ENCODE measurements around the gene TRIM26.

Gene TRIM26

DNA sequence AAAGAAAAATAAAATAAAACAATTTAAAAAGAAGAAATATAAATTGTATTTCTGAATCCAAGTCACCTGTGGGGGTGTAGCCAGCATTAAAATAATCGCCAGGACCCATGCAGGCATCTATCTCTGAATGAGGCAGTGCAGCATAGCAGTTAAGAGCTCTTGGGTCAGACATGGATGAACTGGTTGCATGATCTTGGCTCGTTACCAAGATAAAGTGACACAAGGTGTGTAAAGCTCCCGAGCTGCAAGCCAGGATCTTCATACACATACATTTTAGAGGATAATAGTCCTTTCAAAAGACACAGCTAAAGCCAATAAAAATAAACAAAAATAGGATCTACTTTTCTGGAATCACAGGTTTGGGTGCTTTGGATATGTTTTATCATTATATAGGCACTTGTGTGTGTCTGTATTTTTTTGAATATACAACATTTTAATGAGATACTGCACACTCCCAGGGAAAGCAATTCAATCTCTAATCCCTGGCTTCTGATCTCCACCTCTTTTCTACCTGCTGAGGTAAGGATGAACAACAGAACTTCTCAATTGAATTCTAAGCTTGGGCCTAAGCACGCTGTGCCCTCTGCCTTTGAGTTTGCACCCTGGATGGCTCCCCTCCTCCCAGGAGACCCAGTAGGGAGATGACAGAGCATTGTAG lies 61.1 kb downstream of the TRIM26 start:
- Histone ChIP-seq H3K27ac (no peak overlapping the region), H3K4me3 (ENCODE audit: low read depth, low read length) (no peak overlapping the region), H3K36me3 (replicated peaks) (no peaks in the 10 kb centered on the region), H3K27me3 (replicated peaks) (no peaks in the 10 kb centered on the region)
- in situ Hi-C loops (cut with HindIII; ENCODE audit: low pct_ligation_motif_present, low sequenced_read_pairs) = no loop called here
- DNase-seq = no peak
- TF ChIP-seq, protein P1, sequence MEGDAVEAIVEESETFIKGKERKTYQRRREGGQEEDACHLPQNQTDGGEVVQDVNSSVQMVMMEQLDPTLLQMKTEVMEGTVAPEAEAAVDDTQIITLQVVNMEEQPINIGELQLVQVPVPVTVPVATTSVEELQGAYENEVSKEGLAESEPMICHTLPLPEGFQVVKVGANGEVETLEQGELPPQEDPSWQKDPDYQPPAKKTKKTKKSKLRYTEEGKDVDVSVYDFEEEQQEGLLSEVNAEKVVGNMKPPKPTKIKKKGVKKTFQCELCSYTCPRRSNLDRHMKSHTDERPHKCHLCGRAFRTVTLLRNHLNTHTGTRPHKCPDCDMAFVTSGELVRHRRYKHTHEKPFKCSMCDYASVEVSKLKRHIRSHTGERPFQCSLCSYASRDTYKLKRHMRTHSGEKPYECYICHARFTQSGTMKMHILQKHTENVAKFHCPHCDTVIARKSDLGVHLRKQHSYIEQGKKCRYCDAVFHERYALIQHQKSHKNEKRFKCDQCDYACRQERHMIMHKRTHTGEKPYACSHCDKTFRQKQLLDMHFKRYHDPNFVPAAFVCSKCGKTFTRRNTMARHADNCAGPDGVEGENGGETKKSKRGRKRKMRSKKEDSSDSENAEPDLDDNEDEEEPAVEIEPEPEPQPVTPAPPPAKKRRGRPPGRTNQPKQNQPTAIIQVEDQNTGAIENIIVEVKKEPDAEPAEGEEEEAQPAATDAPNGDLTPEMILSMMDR (IDR thresholded peaks at IDR 0.05; ENCODE audit: low read depth, low read length, missing control alignments) = no peak

DNA sequence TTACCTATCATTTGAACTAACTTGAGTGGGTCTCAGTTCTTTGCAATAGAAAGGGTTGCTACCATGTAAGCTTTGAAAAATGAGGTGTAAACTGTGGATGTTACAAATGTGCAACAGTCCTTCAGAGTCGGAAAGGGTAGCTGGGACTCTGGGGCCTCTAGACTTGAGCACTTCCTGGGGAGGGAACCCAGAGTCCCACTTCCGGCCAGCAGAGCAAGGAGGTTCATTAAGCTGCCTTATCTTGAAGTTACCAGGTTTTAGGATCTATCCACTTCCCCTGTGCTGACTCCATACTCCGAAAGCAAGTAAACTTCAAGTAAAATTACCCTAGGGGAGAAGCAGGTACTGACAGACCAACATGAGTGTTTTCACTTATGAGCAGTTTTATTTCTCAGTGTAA lies 61.6 kb downstream of the TRIM26 start:
- no peaks in the 10 kb centered on the region for H3K27me3 ChIP-seq (replicated peaks)
- in situ Hi-C loops (cut with HindIII; ENCODE audit: low pct_ligation_motif_present, low sequenced_read_pairs) = no loop called here
- H3K36me3 ChIP-seq (replicated peaks) = no peaks in the 10 kb centered on the region
- H3K4me3 ChIP-seq (ENCODE audit: low read depth, low read length) = no peak overlapping the region
- no peak overlapping the region for H3K27ac ChIP-seq
- TF ChIP-seq, protein P1 (IDR thresholded peaks at IDR 0.05; ENCODE audit: low read depth, low read length, missing control alignments) = no peak
- DNase-seq = no peak

DNA sequence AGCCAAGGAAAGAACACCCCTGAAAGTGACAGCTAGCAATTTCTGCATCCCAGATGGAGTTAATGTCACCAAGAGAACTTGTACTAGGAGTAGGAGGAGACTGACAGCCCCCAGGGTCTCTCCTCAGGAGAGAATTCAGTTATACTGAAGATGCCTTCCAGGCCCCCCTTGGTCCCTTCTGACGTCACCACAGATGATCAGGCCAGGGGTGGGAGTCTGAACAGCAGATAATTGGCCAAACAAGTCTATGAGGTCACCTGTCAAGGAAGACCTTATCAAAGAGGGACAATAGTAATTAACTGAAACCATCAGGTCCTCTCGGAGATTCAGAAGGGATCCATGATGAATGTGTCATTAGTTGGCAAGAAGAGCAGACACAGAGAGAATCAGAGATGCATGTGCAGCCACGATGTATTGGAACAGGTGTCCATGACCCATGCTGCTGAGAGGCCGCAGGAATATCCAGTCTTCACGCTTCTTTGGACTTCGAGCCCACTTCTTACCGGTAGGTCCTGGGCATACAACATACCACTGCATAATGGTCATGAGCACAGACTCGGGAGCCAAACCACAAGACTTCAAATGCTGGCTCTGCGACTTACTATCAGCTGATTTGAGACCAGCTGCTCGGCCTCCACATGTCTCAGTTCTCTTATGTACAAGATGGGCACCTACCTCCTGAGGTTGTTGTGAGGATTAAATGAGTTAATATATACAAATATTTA lies 62.4 kb downstream of the TRIM26 start:
- Histone ChIP-seq H3K27ac (no peak overlapping the region), H3K36me3 (replicated peaks) (no peaks in the 10 kb centered on the region), H3K4me3 (ENCODE audit: low read depth, low read length) (no peak overlapping the region), H3K27me3 (replicated peaks) (no peaks in the 10 kb centered on the region)
- TF ChIP-seq, protein P1 (IDR thresholded peaks at IDR 0.05; ENCODE audit: low read depth, low read length, missing control alignments) = no peak
- in situ Hi-C loops (cut with HindIII; ENCODE audit: low pct_ligation_motif_present, low sequenced_read_pairs) = no loop called here
- DNase-seq = no peak

DNA sequence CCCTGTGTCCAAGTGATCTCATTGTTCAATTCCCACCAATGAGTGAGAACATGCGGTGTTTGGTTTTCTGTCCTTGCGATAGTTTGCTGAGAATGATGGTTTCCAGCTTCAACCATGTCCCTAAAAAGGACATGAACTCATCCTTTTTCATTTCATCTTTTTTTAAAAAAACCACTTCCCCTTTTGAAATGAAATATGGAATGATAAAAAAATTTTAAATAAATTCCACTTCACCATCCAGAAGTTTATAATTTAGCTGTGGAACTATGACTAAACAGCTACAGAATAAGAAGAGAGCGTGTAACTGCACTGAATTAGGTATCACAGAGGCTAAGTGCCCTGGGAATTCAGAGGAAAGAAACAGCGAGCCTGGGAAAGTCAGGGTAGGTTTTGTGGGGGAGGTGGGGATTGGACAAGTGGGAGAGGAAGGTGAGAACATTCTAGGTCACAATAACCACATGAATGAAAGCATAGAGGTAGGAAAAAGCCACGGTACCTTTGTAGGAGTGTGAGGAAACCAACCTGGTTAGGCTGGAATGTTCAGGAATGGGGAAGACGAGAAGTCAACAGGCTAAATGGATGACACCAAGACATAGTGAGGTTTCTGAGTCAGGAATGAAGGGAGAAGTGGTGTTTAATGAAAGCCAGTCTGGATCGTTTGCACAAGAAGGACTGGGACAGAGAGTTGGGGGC lies 63.2 kb downstream of the TRIM26 start:
- TF ChIP-seq, protein P1 (IDR thresholded peaks at IDR 0.05; ENCODE audit: low read depth, low read length, missing control alignments) = no peak
- Histone ChIP-seq H3K36me3 (replicated peaks) (no peaks in the 10 kb centered on the region), H3K27me3 (replicated peaks) (no peaks in the 10 kb centered on the region), H3K27ac (no peak overlapping the region), H3K4me3 (ENCODE audit: low read depth, low read length) (no peak overlapping the region)
- DNase-seq = no peak
- in situ Hi-C loops (cut with HindIII; ENCODE audit: low pct_ligation_motif_present, low sequenced_read_pairs) = no loop called here

DNA sequence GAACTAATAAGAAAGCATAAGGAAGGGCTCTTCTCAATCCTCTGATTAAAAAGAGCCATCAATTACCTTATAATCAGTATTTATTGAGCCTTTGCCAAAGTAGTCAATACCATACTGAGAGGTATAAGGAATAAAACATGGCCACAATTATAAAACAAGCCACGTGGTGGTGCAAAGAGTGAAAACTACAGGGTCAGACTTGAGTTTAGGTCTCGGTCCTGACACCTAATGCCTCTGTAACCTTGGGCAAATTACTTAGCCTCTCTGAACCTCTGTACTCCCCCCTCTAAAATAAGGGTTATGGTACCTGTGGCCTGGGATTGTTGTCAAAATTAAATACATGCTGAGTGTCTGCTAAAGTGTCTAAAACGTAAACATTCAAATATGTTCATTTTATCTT lies 64.0 kb downstream of the TRIM26 start:
- Histone ChIP-seq H3K4me3 (ENCODE audit: low read depth, low read length) (no peak overlapping the region), H3K36me3 (replicated peaks) (no peaks in the 10 kb centered on the region), H3K27me3 (replicated peaks) (peaks cover 6% of the 10 kb centered on the region), H3K27ac (no peak overlapping the region)
- in situ Hi-C loops (cut with HindIII; ENCODE audit: low pct_ligation_motif_present, low sequenced_read_pairs) = no loop called here
- DNase-seq = no peak
- TF ChIP-seq, protein P1 (IDR thresholded peaks at IDR 0.05; ENCODE audit: low read depth, low read length, missing control alignments) = no peak
